ENCODE measurements around the gene MRPS5.
"Not testable (repeated sequence)": the region's sequence is repeated elsewhere in the genome, so short reads cannot be mapped to it uniquely, and the experiment has no call there.

The MRPS5 gene

GRCh38 chr2:95104606-95105005 is 17.0 kb downstream of the MRPS5 start:
- no peak for TF ChIP-seq CTCF (IDR thresholded peaks at IDR 0.05; ENCODE audit: unreplicated experiment in 3 of 3)
- Mint-ChIP-seq H3K4me1 (no peaks in the 10 kb centered on the region), H3K9me3 (peaks cover 4% of the 10 kb centered on the region), H3K4me3 (no peak overlapping the region), H3K27ac (no peak overlapping the region), H3K36me3 (ENCODE audit: low read depth) (peaks cover 72% of the 10 kb centered on the region), H3K27me3 (ENCODE audit: low read depth) (no peaks in the 10 kb centered on the region)

- Mint-ChIP-seq H3K27me3 (ENCODE audit: low read depth) (no peaks in the 10 kb centered on the region), H3K27ac (no peak overlapping the region), H3K9me3 (peaks cover 26% of the 10 kb centered on the region), H3K4me1 (no peaks in the 10 kb centered on the region), H3K36me3 (ENCODE audit: low read depth) (peaks cover 85% of the 10 kb centered on the region), H3K4me3 (no peak overlapping the region)
- no peak for TF ChIP-seq CTCF (IDR thresholded peaks at IDR 0.05; ENCODE audit: unreplicated experiment in 3 of 3)
Observed at GRCh38 chr2:95099910-95100309, 21.7 kb downstream of the MRPS5 start.

GRCh38 chr2:95098273-95098672 is 23.3 kb downstream of the MRPS5 start:
- not testable (repeated sequence) for H3K4me1 Mint-ChIP-seq; H3K27ac Mint-ChIP-seq; H3K27me3 Mint-ChIP-seq (ENCODE audit: low read depth); H3K4me3 Mint-ChIP-seq
- H3K36me3 Mint-ChIP-seq (ENCODE audit: low read depth): peaks cover 93% of the 10 kb centered on the region
- peaks cover 34% of the 10 kb centered on the region for H3K9me3 Mint-ChIP-seq

- peaks cover 24% of the 10 kb centered on the region for H3K9me3 Mint-ChIP-seq
- TF ChIP-seq CTCF (IDR thresholded peaks at IDR 0.05; ENCODE audit: unreplicated experiment in 3 of 3): no peak
Observed at GRCh38 chr2:95091885-95092555, 29.6 kb downstream of the MRPS5 start.

GRCh38 chr2:95087379-95087778 is 34.2 kb downstream of the MRPS5 start:
- H3K4me3 Mint-ChIP-seq: no peak overlapping the region
- no peaks in the 10 kb centered on the region for H3K4me1 Mint-ChIP-seq
- no peaks in the 10 kb centered on the region for H3K27me3 Mint-ChIP-seq (ENCODE audit: low read depth)
- peaks cover 75% of the 10 kb centered on the region for H3K36me3 Mint-ChIP-seq (ENCODE audit: low read depth)
- no peak for TF ChIP-seq CTCF (IDR thresholded peaks at IDR 0.05; ENCODE audit: unreplicated experiment in 3 of 3)
- H3K9me3 Mint-ChIP-seq: peaks cover 3% of the 10 kb centered on the region
- no peak overlapping the region for H3K27ac Mint-ChIP-seq

More at GRCh38 chr2:95091885-95092555, 29.6 kb downstream of the MRPS5 start:
- Mint-ChIP-seq H3K36me3 (ENCODE audit: low read depth) (peaks cover 92% of the 10 kb centered on the region), H3K4me1 (no peaks in the 10 kb centered on the region), H3K27me3 (ENCODE audit: low read depth) (no peaks in the 10 kb centered on the region), H3K4me3 (no peak overlapping the region), H3K27ac (no peak overlapping the region)

- H3K27ac Mint-ChIP-seq: no peak overlapping the region
- no peak overlapping the region for H3K4me3 Mint-ChIP-seq
- no peak for TF ChIP-seq CTCF (IDR thresholded peaks at IDR 0.05; ENCODE audit: unreplicated experiment in 3 of 3)
Observed at GRCh38 chr2:95086017-95086416, 35.6 kb downstream of the MRPS5 start.

More at GRCh38 chr2:95086017-95086416, 35.6 kb downstream of the MRPS5 start:
- H3K4me1 Mint-ChIP-seq: no peaks in the 10 kb centered on the region
- peaks cover 61% of the 10 kb centered on the region for H3K36me3 Mint-ChIP-seq (ENCODE audit: low read depth)
- H3K27me3 Mint-ChIP-seq (ENCODE audit: low read depth): no peaks in the 10 kb centered on the region
- peaks cover 3% of the 10 kb centered on the region for H3K9me3 Mint-ChIP-seq

Data from nephron (organoid).